Activated CD4-positive, alpha-beta T cell treated with anti-CD3 and anti-CD28 coated beads, Interleukin-2, amount 50 U/mL, for 24 hours (primary cell): ENCODE measurements around the gene AP4B1.

Source experiments
- DNase-seq, 2 donors: peaks; one replicate each; pipeline ENCODE4 v3.0.0-alpha.2; 2020; ENCODE audit warnings: low read depth in 1 of 2, low spot score in 1 of 2

Gene AP4B1

GRCh38 chr1:113895961-113896360, 8.6 kb downstream of the AP4B1 start:
- no peak for DNase-seq

DNA sequence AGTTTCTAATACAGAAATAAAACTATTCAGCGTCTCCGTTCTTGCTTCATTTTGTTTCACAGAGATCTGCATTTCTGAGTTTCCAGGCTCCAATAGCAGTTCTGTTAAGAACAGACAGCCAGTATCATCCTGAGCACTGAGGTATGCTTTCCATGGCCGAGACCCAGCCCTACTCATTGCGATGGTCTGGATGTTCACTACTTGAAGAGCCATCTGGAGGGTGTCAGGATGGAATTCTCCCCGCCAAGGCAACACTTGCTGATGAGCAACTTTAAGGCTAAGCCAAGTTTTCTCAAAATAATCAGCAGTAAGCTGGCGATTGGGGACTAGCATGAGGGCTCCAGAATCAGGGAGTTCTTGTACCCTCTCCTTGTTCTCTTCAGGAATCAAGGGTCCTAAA, 9.5 kb downstream of the AP4B1 start:
- DNase-seq, result no peak

- DNase-seq, result no peak
Measured at GRCh38 chr1:113893267-113893666, 11.3 kb downstream of the AP4B1 start.

DNA sequence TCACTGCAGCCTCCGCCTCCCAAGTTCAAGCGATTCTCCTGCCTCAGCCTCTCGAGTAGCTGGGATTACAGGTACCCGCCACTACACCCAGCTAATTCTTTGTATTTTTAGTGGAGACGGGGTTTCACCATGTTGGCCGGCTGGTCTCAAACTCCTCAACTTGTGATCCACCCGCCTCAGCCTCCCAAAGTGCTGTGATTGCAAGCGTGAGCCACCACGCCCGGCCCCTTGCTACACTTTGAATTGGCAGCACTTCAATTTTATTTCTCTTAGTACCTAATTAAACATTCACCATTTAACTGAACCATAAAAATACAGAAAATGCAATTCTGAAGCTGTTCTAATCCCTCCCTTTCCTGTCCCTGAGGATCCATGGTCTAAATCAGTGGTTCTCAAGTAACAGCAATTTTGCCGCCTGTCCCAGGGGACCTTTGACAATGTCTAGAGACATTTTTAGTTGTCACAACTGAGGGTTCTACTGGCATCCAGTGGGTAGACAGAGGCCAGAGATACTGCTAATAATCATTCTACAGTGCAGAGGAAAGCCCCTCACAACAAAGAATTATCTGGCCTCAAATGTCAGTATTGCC, 12.9 kb downstream of the AP4B1 start:
- DNase-seq, result no peak

DNA sequence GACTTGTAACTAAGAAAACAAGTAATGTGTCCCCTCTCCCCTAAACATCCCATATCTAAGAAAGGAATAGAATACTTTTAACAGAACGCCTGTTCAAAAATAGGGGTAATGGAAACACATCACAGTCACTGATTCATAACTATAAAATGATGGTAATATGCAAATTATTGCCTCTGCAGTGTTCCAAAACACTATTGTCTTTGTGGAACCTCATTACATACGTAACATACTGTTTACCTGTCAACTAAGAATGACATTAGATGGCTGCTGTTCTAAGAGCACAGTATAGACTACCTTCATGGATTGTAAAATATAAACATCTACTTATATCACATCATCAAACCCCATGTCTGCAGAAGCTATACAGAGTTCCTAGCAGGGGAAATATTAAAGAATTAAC, 13.8 kb downstream of the AP4B1 start:
- no peak for DNase-seq

DNA sequence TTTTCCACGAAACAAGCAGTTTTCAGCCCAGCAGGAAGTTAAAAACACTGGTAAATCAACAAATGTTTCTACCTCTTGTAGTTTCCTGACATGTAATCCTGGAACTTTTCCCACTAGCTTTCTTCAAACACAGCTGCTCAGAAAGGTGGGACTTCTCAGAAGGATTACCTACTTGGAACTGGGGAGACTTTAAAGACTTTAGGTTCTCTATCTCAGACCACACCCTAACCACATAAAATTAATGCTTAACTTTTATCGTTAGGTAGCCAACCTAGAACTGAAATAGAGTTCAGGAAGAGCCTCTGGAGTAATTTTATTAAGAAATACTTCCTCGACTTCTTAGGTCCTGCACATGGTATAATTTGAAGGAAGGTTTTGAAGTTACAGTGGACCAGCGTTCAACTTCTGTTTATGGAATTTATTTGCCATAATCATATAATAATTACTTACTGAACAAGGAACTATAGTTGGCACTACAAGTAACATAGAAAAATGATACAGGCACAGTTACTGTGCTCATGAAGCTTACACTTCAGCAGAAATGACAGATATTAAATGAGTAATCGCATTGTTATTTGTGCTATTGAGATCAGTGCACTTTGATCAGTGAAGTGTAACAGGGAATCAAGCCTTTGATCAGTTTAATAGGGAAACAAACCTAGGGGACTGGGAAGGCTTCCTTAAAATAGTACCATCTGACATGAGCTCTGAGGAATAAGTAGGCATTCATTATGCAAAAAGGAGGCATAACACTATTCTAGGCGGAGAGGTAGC, 17.0 kb downstream of the AP4B1 start, which contains the start of gene BCL2L15:
TSS of gene BCL2L15 (minus strand) at position 180 of the 774 bp plus-strand sequence. CDS start 206 bp downstream, outside the sequence.
- no peak for DNase-seq

DNA sequence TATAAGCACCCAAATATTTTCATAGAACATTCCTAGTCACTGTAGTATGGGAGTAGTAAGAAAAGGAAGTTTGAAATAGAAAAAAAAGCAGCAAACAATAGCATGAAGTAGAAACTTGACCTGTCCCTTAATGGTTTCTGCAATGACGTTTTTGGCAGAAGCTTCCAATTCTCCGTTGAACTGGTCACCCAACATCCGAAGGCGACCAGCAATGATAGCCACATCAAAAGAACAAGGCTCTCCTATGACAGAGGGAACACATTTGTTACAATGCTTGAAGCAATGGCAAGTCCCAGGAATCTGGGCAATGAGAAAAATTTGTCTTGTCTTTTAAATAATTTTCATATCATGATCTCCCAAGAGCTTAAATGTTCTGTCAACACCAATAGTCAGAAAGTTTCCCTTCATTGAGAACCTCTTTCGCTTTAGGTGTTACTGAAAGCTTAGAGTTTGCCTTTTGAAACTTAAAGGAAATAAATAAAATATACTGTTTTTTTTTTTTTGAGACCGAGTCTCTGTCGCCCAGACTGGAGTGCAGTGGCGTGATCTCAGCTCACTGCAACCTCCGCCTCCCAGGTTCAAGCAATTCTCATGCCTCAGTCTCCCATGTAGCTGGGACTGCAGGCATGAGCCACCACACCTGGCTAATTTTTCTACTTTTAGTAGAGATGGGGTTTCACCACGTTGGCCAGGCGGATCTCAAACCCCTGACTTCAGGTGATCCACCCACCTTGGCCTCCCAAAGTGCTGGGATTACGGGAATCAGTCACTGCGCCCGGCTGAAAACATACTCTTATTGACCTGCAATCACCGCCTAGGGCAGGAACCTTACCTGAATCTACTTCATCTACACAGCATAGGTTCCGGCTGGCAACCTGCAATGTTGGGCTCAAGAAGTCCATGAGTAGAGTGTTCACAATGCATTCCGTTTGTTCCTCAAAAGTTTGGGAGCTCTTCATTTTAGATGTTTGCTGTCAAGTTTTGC, 17.9 kb downstream of the AP4B1 start:
- DNase-seq, result no peak

- DNase-seq, result no peak
Measured at GRCh38 chr1:113881661-113882060, 22.9 kb downstream of the AP4B1 start.

- DNase-seq, result no peak
Measured at GRCh38 chr1:113879739-113880038, 24.9 kb downstream of the AP4B1 start.

- no peak for DNase-seq
Measured at GRCh38 chr1:113876176-113876575, 28.4 kb downstream of the AP4B1 start.

- no peak for DNase-seq
Measured at GRCh38 chr1:113875714-113876113, 28.9 kb downstream of the AP4B1 start.

- DNase-seq, result no peak
Measured at GRCh38 chr1:113874012-113874879, 30.4 kb downstream of the AP4B1 start.

DNA sequence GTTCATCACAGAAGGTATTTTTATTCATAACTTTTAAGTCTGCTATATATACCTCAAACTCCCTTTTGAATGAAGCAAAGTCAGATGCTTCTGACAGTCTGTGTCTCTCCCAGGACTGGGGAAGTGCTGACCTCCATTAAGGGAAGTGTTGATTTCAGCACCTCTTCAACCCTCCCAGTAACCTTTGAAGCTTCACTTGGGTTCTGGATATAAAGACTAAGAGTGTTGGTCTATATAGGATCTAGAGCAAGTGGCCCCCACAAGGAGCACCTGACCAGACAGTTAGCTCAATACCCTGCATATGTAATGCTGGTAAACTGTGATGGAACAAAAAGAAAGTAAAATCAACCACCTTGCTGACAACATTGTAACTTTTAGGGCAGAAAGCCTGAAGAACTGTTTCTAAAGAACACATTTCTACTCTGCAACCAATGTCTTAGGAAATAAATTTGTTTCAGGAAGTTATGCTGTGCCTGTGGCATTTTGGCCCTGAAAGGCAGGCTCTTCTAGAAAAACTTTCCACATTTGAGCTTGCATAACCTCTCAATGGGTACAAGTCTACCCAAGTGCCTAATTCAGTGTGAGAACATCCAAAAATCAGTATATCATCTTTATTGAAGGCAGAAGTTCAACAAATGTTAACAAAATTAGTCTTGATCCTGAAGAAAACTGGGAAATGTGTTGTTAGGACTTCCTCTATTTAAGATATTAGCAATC, 32.2 kb downstream of the AP4B1 start:
- DNase-seq, result no peak

- peak; percentile 45 to 79 for DNase-seq
Measured at GRCh38 chr1:113871597-113872113, 32.9 kb downstream of the AP4B1 start, which contains the start of gene PTPN22. TSS of gene PTPN22 (minus strand) at chr1:113871712.

GRCh38 chr1:113870778-113871177, 33.8 kb downstream of the AP4B1 start:
- no peak for DNase-seq

DNA sequence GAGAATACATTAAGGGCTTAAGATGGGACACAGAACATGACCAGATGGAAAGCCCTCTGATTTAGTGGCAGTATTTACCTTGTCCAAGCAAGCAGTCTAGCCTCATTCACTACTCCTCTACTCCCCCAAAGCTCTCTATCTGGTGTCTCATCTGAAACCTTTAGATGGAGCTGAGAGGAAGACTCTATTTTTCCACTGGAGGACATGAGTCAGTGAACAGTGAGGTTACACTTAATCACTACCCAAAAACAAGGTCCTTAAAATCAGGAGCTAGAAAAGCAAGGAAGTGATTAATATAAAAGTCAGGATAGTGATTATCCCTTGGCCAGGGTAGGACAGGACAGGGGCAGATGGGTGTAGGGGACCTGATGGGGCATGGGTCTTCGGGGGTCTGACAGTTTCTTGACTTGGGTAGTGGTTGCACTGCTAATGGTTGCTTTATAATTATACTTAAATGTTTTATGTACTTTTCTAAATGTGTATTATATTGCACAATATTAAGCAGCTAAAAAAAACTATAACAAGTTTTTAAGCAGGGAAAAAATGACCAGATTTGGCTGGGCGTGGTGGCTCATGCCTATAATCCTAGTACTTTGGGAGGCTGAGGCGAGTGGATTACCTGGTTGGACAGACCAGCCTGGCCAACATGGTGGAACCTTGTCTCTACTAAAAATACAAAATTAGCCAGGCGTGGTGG, 36.1 kb downstream of the AP4B1 start:
- DNase-seq, result peak in 1 of 2 donors; percentile 50

GRCh38 chr1:113861641-113862040, 43.0 kb downstream of the AP4B1 start:
- DNase-seq, result no peak

- DNase-seq, result no peak
Measured at GRCh38 chr1:113860891-113861290, 43.7 kb downstream of the AP4B1 start.

DNA sequence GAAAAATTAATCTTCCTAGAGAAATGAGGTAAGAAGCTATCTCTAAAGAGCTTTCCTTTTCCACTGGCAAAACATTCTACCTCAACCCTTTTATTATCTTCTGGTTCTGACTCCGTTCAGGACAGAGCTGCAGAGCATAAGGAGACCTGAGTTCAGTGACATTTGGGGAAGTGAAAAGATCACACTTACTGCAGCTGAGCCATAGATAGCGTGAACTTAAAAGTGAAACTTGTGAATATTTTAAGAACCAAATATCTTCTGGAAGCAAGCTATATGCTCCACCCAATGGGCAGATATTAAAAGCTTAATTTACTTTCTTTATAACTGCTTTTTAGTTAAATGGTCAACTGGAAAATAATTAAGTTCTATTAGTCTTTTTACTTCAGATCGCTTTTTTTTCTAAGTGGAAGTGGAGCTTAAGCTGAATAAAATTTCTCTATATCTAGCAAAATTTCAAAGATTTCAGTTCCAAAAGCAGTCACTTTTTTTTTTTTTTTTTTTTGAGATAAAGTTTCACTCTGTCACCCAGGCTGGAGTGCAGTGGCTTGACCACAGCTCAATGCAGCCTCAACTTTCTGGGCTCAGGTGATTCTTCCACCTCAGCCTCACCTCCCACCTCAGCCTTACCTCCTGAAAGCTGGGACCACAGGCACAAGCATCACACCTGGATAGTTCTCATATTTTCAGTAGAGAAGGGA, 45.0 kb downstream of the AP4B1 start:
- DNase-seq, result no peak
